ENCODE results near the gene PIBF1. TPM values are rescaled to one million over a fixed set of nuclear protein-coding genes. Genes with fewer than 3 reads are reported as not detected.

PIBF1 gene
- total and polyA plus RNA-seq, 7 experiments from 2014 or later: 20.4 to 40.1 (median 29.1) TPM

GRCh38 chr13:73063166-73063565 is 281.2 kb downstream of the PIBF1 start:
- CTCF ChIA-PET: interaction anchor here (0.5 kb wide), 1 partner anchor 17 kb away, joined by 6 read pairs; no protein-coding TSS in a partner anchor
- no peaks in the 10 kb centered on the region for H3K9me3 Mint-ChIP-seq
- intact Hi-C loops (cut with micrococcal nuclease): loop anchor here (5.0 kb wide), 2 partner anchors 164 to 1771 kb away; no protein-coding TSS in a partner anchor

GRCh38 chr13:73065036-73065435 is 283.1 kb downstream of the PIBF1 start:
- CTCF ChIA-PET: no interaction called here

More at GRCh38 chr13:73063166-73063565, 281.2 kb downstream of the PIBF1 start:
- POLR2A ChIA-PET: no interaction called here
- no peak overlapping the region for H3K4me3 ChIP-seq (ENCODE audit: low read length)
- H3K36me3 ChIP-seq (ENCODE audit: control insufficient read depth in 2 of 3, insufficient read depth in 3 of 3, low read length in 3 of 3): no peaks in the 10 kb centered on the region
- DNase-seq (no peak), ATAC-seq (no peak)
- no peaks in the 10 kb centered on the region for H3K9me3 ChIP-seq (ENCODE audit: control insufficient read depth in 2 of 3, low read length in 3 of 3)
- Mint-ChIP-seq H3K4me3 (no peak overlapping the region), H3K4me1 (peaks cover 6 to 27% (median 17%) of the 10 kb centered on the region in 7 donors), H3K36me3 (peaks cover 0 to 12% (median 3%) of the 10 kb centered on the region in 5 donors), H3K27me3 (peaks cover 0 to 23% (median 4%) of the 10 kb centered on the region in 5 donors), H3K27ac (no peak overlapping the region)
- H3K27ac ChIP-seq (ENCODE audit: low read depth, low read length): no peak overlapping the region
- H3K4me1 ChIP-seq (ENCODE audit: control insufficient read depth in 2 of 2, insufficient read depth in 2 of 2, low read length in 2 of 2): peaks cover 4 to 7% of the 10 kb centered on the region in 2 donors
- no peaks in the 10 kb centered on the region for H3K27me3 ChIP-seq (ENCODE audit: control insufficient read depth in 2 of 2, insufficient read depth in 2 of 2, low read length in 2 of 2)

GRCh38 chr13:73065665-73066340 is 283.9 kb downstream of the PIBF1 start:
- ATAC-seq (no peak), DNase-seq (no peak)
- H3K4me1 ChIP-seq (ENCODE audit: control insufficient read depth in 2 of 2, insufficient read depth in 2 of 2, low read length in 2 of 2): no peaks in the 10 kb centered on the region
- Mint-ChIP-seq H3K27me3 (peaks cover 0 to 5% (median 3%) of the 10 kb centered on the region in 5 donors), H3K9me3 (no peaks in the 10 kb centered on the region), H3K27ac (no peak overlapping the region), H3K4me1 (peaks cover 0 to 9% (median 1%) of the 10 kb centered on the region in 7 donors), H3K36me3 (peaks cover 0 to 12% (median 3%) of the 10 kb centered on the region in 5 donors), H3K4me3 (no peak overlapping the region)
- no peaks in the 10 kb centered on the region for H3K27me3 ChIP-seq (ENCODE audit: control insufficient read depth in 2 of 2, insufficient read depth in 2 of 2, low read length in 2 of 2)
- ChIA-PET POLR2A (interaction anchor here (0.6 kb wide), 1 partner anchor 13 kb away, joined by 3 read pairs; no protein-coding TSS in a partner anchor), CTCF (no interaction called here)
- intact Hi-C loops (cut with micrococcal nuclease): no loop called here
- no peaks in the 10 kb centered on the region for H3K36me3 ChIP-seq (ENCODE audit: control insufficient read depth in 2 of 3, insufficient read depth in 3 of 3, low read length in 3 of 3)
- H3K9me3 ChIP-seq (ENCODE audit: control insufficient read depth in 2 of 3, low read length in 3 of 3): no peaks in the 10 kb centered on the region
- H3K4me3 ChIP-seq (ENCODE audit: low read length): no peak overlapping the region
- no peak overlapping the region for H3K27ac ChIP-seq (ENCODE audit: low read depth, low read length)

More at GRCh38 chr13:73065036-73065435, 283.1 kb downstream of the PIBF1 start:
- no peak overlapping the region for H3K27ac ChIP-seq (ENCODE audit: low read depth, low read length)
- peaks cover 0 to 13% (median 3%) of the 10 kb centered on the region in 5 donors for H3K27me3 Mint-ChIP-seq
- intact Hi-C loops (cut with micrococcal nuclease): no loop called here
- H3K9me3 Mint-ChIP-seq: no peaks in the 10 kb centered on the region
- peaks cover 0 to 12% (median 3%) of the 10 kb centered on the region in 5 donors for H3K36me3 Mint-ChIP-seq
- ATAC-seq (no peak), DNase-seq (no peak)
- H3K4me3 ChIP-seq (ENCODE audit: low read length): no peak overlapping the region
- H3K36me3 ChIP-seq (ENCODE audit: control insufficient read depth in 2 of 3, insufficient read depth in 3 of 3, low read length in 3 of 3): no peaks in the 10 kb centered on the region
- H3K4me1 ChIP-seq (ENCODE audit: control insufficient read depth in 2 of 2, insufficient read depth in 2 of 2, low read length in 2 of 2): peaks cover 0 to 4% of the 10 kb centered on the region in 2 donors
- H3K4me3 Mint-ChIP-seq: no peak overlapping the region
- POLR2A ChIA-PET: no interaction called here
- H3K27ac Mint-ChIP-seq: no peak overlapping the region
- H3K27me3 ChIP-seq (ENCODE audit: control insufficient read depth in 2 of 2, insufficient read depth in 2 of 2, low read length in 2 of 2): no peaks in the 10 kb centered on the region
- no peaks in the 10 kb centered on the region for H3K9me3 ChIP-seq (ENCODE audit: control insufficient read depth in 2 of 3, low read length in 3 of 3)
- H3K4me1 Mint-ChIP-seq: peaks cover 4 to 17% (median 9%) of the 10 kb centered on the region in 7 donors

Other genes with a start within 250 kb of the PIBF1 start
- gene MZT1, start 54.5 kb upstream of the PIBF1 start, total RNA-seq: 10 to 100 TPM in 1 of 5 experiments, 1 to 10 TPM in 4; 4.5 to 14.9 (median 6.3) TPM
- gene MZT1, start 54.5 kb upstream of the PIBF1 start, polyA plus RNA-seq: 1 to 10 TPM; 2.9 to 7.1 TPM
- gene BORA, start 54.2 kb upstream of the PIBF1 start, total RNA-seq: 10 to 100 TPM in 1 of 5 experiments, 1 to 10 TPM in 4; 4.7 to 18.0 (median 6.2) TPM
- 1 to 10 TPM; 9.0 to 9.7 TPM for gene BORA, start 54.2 kb upstream of the PIBF1 start, polyA plus RNA-seq
- 10 to 100 TPM; 24.8 to 44.8 (median 39.2) TPM for gene DIS3, start 233 bp upstream of the PIBF1 start, total RNA-seq
- 10 to 100 TPM; 14.4 to 15.3 TPM for gene DIS3, start 233 bp upstream of the PIBF1 start, polyA plus RNA-seq